Putamen (tissue), 1 donor: ENCODE results near the gene ACOT13.
"Not testable (repeated sequence)": the region's sequence is repeated elsewhere in the genome, so short reads cannot be mapped to it uniquely, and the experiment has no call there.

Experiments
- DNase-seq: peaks from one replicate; pipeline ENCODE4 v3.0.0-alpha.2; 2016; ENCODE audit warnings: low spot score

Gene ACOT13

GRCh38 chr6:24662236-24662635 lies 4.6 kb upstream of the ACOT13 start:
- DNase-seq = no peak

- DNase-seq = no peak
Measured at GRCh38 chr6:24663189-24663588, 3.7 kb upstream of the ACOT13 start.

GRCh38 chr6:24664046-24664987 lies 2.6 kb upstream of the ACOT13 start:
- DNase-seq = no peak

- no peak for DNase-seq
Measured at GRCh38 chr6:24666097-24666640, 708 bp upstream of the ACOT13 start.

- DNase-seq = no peak
Measured at GRCh38 chr6:24667378-24667803, 514 bp downstream of the ACOT13 start.

GRCh38 chr6:24668066-24668996 lies 1.5 kb downstream of the ACOT13 start:
- DNase-seq = not testable (repeated sequence)

GRCh38 chr6:24668997-24669361 lies 2.1 kb downstream of the ACOT13 start:
- no peak for DNase-seq

- not testable (repeated sequence) for DNase-seq
Measured at GRCh38 chr6:24670492-24670891, 3.6 kb downstream of the ACOT13 start.

- DNase-seq = not testable (repeated sequence)
Measured at GRCh38 chr6:24671077-24671476, 4.2 kb downstream of the ACOT13 start.

GRCh38 chr6:24672620-24673182 lies 5.8 kb downstream of the ACOT13 start:
- no peak for DNase-seq

GRCh38 chr6:24673625-24674024 lies 6.7 kb downstream of the ACOT13 start:
- DNase-seq = no peak

- not testable (repeated sequence) for DNase-seq
Measured at GRCh38 chr6:24678792-24679352, 12.0 kb downstream of the ACOT13 start.

GRCh38 chr6:24680582-24680981 lies 13.7 kb downstream of the ACOT13 start:
- DNase-seq = no peak

GRCh38 chr6:24683297-24684296 lies 16.7 kb downstream of the ACOT13 start:
- no peak for DNase-seq

- no peak for DNase-seq
Measured at GRCh38 chr6:24686408-24686807, 19.5 kb downstream of the ACOT13 start.

- no peak for DNase-seq
Measured at GRCh38 chr6:24686946-24687345, 20.1 kb downstream of the ACOT13 start.

- no peak for DNase-seq
Measured at GRCh38 chr6:24689964-24690363, 23.1 kb downstream of the ACOT13 start.

GRCh38 chr6:24690593-24690992 lies 23.7 kb downstream of the ACOT13 start:
- no peak for DNase-seq

- DNase-seq = no peak
Measured at GRCh38 chr6:24691550-24691949, 24.7 kb downstream of the ACOT13 start.

- DNase-seq = no peak
Measured at GRCh38 chr6:24692003-24692402, 25.1 kb downstream of the ACOT13 start.
